ENCODE results near the gene SHROOM3.
"Not testable (repeated sequence)": the region's sequence is repeated elsewhere in the genome, so short reads cannot be mapped to it uniquely, and the experiment has no call there.

Gene SHROOM3

DNA sequence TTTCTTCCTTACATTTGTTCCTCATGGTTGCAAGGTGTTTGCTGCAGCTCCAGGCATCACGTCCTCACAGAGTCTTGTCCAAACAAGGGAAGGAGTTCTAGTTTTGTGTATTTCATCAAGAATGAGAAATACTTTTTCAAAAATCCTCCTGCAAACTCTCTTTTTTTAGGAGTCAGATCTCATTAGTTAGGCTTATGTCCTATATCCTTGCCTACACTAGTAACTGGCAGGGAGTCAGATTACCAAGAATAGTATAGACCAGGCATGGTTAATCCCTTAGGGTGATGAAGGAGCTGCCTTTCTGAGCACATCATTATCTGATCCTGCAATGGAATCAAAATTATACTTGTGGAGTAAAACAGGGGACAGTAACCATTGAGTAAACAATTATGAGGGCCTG lies 160.4 kb downstream of the SHROOM3 start:
- DNase-seq (ENCODE audit: low spot score), result no peak

DNA sequence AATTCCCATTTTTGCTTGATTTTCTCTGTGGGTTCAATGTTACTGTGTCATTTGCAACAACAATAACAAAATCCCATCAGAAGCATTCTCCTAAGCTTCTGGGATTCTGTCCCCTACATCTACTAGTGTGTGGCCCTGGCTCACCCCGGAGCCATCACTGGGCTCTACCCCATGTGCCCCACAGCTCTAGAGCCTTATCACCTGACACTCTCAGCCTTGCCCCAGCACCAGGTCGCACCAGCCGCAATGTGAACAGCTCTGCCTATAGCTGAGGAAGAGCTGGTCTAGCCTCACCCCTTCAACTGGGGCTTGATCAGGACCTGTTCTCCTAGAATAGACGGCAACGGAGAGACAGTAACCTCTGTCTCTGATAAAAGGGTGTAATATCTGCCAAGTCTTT lies 161.7 kb downstream of the SHROOM3 start:
- DNase-seq (ENCODE audit: low spot score), result no peak

DNA sequence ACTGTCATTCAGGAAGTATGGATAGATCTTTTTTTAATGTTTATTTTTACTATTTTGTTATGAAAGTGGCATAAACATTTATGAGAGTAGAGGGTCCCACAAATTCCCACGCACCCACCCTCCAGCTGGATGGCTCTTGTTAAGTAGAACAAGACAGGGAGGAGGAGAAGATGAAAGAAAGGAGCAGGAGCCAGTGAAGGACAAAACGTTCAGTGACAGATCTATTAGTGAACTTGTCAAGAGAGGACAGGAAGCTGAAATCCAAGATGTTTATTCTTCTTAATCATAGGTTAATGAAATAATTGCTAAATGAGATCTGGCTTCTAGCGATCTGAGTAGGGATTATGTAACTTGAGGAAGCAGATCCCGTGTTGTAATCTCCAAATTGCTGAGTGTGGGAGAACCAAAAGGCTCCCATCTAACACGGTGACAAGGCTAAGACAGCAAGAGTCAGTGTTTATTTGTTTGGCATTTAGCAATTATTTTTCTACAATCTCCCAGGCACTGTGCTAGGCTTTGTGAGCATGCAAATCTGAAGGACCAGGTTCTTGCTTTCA lies 162.5 kb downstream of the SHROOM3 start:
- DNase-seq (ENCODE audit: low spot score), result no peak

DNA sequence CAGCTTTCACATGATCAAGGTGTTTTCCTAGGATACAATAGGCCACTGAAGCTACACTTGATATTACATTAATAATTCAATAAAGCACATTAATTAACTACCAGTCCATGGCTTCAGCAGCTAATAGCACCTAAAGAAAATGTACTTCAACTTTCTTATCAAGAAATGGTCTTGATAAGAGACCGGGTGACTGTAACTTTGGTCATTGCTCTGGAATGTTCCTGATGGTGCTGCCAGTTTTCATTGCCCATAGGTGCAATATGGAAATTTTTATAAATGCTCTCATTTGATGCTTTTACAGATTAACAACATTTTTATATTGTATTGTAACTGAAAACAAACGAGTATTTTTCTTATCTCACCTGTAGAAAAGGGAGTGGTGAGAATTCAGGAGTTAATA lies 165.4 kb downstream of the SHROOM3 start:
- no peak for DNase-seq (ENCODE audit: low spot score)

DNA sequence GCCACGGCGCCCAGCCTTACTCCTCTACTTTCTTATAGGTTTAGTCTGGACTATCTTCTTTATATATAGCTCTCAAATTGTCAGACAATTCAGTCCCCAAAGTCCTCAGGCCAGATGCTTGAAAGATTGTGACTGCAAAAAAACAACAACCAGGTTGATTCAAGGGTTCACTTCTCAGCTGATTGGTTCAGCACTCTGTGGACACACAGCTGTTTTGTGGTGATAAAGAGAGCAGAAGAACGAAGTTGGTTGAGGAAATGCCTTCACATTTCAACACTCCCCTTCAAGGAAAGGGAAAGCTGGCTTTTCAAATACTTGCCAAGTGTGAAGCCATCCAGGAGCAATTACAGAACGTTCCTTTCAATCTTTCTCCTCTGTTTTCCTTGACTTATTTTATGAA lies 166.8 kb downstream of the SHROOM3 start:
- DNase-seq (ENCODE audit: low spot score), result no peak

DNA sequence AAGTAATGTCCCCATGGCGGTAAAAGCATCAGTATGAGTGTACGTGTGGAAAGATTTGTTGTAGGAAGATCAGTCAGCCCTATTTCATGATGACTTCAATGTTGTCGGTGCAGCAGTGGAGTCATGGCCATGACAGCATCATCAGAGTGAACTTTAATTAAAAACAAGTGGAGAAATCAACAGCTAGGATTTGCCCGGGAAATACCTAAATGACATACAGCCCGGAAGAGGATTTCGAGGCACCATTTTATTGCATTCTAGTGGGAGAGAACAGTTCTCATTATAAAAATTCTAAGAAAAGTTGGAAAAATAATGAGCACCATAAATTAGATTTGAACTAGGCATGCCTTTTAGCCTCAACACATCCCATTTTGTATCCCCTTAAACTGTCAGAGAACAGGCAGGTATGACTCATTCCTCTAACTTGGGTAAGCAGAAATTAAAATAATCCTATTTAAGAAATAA lies 170.1 kb downstream of the SHROOM3 start:
- DNase-seq (ENCODE audit: low spot score), result no peak

DNA sequence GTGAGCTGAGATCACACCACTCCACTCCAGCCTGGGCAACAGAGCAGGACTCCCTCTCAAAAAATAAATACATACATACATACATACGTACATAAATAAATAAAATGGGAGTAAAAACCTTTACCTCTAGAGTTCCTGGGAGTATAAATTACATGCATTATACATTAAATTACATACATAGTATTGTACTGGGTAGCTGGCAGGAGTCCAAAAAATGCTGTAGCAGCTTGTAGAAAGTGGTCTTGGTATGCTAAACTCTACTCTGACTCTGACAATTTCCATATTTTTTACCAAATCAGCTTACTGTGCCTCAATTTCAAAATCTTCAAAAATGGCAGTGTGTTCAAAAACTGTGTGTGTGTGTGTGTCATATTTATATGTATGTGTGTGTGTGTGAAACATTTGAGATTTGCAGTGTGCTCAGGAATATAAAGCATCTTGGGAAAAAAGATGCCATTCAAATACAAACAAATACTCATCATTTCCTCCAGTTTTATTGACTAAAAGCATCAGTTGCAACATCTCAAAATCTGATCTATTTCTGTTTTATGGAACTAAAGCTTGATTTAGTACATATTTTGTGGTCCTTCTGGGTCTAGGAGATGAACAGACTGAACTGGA lies 171.7 kb downstream of the SHROOM3 start:
- no peak for DNase-seq (ENCODE audit: low spot score)

DNA sequence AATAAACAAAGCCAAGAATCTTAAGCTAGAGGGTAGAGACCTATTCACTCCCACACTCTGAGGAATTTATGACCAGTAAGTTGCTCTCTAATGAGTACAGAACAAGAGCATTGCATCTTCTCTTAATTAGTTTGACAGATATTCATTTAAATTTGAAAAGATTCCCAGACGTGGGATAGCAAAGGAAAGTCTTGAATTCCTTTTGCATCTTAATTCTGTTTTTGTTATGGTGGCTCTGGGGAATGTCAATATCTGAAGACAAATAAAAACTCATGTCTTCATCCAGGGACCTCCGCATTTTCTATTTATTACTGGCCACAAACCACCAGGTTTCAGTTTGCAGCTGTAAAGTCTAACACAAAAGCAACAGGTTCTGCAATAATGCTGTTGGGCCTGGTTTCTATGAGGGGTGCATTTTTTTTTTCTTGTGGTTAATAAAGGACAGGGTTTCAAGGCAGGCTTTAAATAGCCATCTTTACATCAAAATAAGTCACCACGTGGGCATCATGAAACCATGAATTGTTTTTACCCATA lies 172.3 kb downstream of the SHROOM3 start:
- DNase-seq (ENCODE audit: low spot score), result no peak

DNA sequence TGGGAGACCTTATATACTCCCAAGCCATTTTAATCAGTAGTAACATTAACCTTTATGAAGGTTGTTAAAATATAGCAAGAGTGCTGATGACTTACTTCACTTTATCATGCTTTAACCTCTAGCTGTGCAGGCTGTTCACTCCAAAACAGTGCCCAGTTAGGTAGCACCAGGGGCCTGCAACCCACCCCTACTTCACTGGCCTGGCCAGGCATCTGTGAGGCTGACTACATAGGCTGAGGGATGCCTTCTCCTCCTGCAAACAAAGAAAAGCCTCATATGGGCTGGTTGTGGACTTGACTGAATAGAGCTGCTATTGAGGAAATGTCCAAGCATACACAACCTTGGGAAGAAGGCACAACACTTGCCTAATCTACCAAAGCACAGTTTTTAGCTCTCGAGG lies 172.8 kb downstream of the SHROOM3 start:
- DNase-seq (ENCODE audit: low spot score), result no peak

DNA sequence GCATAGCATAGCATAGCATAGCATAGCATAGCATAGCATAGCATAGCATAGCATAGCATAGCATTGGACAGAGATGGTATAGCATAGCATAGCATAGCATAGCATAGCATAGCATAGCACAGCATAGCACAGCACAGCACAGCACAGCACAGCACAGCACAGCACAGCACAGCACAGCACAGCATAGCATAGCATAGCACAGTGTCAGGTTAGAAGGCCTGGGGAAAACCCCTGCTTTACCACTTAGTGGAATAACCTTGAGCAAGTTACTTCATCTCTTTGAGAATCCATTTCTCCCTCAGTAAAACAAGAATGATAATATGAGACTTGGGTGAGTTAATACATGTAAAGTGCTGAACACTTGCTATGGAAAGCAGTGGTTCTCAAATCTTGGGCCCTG lies 173.5 kb downstream of the SHROOM3 start:
- not testable (repeated sequence) for DNase-seq (ENCODE audit: low spot score)

DNA sequence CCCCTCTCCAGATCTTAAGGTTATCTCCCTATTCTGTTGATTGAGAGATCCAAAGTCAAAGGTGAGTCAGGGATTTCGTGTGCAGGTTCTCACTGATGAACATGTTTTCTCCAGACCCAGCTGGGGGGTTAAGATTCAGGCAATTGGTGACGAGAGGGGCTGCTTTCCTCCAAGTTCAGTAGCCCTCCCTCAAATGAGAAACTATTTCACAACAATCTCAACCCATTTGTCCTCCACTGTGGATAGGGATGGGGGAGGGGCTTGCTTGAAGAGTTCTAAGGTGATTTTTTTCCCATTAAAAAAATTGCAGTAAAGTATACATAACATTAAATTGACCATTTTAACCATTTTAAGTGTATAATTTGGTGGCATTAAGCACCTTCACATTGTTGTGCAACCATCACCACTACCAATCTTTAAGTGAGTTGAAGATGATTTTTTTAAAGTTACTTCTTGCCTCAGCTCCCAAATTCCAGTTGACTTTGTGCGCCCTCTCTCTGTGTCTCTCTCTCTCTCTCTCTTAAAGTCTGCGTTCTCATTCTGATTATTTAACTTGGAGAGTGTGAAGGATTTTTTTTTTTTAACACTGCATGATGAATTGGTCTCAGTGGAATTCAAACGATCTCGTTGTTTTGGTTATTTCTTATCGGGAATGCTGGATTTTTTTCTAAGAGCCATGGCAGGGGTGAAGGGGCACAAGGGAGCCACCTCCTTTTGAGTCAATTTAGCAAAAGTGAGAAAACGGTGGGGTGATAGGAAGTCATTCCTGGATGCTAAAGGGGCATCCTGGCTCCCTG lies 175.9 kb downstream of the SHROOM3 start:
- DNase-seq (ENCODE audit: low spot score), result no peak

DNA sequence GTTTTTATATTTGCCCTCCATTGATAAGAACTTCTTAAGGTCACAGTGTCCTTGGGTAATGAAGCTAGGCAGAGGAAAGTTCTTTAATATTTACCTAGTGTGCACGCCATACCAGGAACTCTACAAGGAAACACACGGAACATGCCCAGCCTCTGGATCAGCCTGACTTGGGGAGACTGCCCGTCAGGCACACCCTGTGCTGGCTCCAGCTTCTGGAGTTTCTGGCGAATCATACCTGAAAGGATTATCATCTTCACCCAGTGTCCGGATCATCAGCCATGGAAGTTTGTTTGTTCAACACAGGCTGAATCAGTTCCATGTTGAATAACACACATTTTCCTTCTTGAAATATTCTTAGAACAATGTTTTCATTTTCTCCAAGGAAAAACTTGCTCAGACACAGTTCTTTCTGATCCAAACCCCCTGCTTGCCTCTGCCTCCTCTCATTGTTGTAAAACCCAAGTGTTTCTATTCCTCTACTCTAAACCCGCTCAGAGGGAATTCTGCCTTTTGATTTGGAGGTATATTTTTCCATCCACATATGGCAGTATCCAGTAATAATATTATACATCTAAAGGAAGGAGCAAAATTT lies 176.7 kb downstream of the SHROOM3 start:
- DNase-seq (ENCODE audit: low spot score), result no peak

DNA sequence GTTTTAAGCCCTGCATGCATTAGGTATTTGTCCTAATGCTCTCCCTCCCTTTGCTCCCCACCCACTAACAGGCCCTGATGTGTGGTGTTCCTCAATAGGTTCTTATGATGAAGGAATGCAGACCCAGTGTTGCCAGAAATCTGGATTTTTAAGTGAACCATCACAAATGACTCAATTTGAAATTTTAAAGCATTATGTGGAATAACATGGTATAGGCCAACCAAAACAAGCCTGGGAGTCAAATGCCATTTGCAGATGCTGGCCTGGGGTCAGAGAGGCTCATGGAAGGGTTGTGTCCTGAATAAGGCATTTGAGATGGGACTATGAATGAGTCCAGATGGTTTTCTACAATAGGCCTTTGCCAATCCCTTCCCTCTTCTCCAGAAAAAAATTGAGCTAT lies 179.6 kb downstream of the SHROOM3 start:
- no peak for DNase-seq (ENCODE audit: low spot score)

DNA sequence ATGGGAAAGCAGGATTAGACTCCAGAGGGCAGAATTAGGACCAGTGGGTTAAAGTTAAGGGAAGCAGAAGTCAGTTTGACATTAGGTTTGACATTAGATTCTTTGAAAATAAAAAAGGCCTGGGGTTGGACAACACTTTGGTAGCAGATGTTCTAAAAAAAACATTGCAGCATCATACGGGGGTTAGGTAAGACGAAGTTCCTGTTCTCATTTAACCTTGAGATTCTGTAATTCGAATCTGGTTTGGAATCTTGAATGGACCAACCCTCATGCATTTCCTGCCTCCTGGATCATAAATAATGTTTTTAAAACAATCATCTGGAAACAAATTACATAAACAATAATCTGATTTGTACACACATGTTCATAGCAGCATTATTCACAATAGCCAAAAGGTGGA lies 181.0 kb downstream of the SHROOM3 start:
- DNase-seq (ENCODE audit: low spot score), result no peak

DNA sequence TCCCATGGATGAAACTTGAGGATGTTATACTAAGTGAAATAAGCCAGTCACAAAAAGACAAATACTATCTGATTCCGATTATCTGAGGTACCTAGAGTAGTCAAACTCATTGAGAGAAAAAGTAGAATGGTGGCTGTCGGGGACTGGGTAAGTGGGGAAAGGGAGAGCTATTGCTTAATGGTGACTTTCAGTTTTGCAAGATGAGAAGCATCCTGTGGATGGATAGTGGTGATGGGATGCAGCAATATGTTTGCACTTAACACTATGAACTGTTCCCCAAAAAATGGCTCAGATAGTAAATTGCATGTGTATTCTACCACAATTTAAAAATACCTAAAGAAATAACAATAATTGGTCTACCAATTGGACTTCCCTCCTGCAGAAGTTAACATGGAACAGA lies 181.5 kb downstream of the SHROOM3 start:
- DNase-seq (ENCODE audit: low spot score), result no peak

DNA sequence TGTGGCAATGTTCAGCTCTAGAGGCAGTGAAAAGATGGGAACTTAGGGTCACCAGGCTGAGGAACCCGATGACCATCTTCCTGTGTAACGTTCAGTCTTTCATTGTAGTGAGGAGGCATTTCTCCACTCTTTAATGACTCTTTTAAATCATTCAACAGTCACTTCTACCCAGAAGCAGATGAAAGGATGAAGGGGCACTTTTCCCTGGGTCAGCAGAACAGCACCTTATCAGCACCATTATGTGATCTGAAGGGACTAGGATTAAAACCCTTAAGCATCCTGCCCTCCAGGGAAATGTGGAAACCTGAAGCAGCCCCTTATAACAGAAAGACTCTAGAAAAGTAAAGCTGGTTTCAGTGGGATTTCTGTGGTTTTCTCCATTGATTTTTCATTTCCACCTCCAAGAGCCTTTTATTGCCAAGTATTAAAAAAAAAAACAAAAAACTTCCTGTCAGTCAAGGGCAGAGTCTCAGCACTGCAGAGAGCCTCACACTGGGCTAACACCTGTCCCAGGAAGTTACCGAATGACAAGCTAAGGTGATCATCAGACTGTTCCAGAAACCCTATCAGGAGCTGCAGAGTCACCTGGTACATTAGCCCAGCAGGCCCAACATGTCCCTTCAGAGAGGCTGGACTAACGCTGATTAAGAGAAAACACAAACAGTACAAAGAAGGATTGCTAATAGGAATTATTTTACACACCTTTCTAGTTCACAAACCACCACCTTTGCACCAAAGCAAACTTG lies 185.9 kb downstream of the SHROOM3 start:
- DNase-seq (ENCODE audit: low spot score), result no peak

DNA sequence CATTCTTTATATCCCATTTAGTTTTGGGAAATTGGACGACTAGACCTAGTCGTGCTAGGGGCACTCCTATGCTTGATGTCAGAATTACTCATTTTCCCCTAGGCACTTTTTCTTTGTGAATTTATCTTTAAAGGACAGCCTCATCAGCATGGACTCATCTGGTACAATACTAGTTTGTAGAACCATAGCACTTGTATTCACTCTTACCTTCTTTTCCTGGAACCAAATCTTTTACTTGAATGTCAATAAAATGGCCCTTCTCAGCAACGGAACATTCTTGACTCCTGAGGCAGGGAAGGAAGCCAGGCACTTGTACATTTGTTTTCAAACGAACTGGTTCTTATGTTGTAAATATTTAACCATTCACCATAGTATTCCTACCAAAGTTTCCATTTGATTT lies 187.1 kb downstream of the SHROOM3 start:
- DNase-seq (ENCODE audit: low spot score), result no peak

DNA sequence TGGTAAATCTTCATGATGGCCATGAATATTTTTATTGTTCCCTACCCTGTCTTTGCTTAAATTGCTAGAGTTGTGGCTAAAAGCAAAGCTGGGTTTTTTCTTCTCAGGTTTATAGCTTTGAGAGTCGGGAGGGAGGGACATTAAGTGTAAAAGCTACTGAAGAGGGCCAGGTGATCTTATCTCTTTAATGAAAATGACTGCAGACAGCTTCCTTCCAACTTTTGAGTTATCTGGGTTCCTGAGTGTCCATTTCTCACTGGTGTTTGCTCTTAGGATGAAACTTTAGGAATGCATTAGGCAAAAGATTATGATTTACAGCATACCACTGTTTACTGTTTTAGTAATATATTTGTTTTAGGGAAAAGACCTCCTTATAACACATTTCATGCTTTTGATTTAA lies 187.7 kb downstream of the SHROOM3 start:
- no peak for DNase-seq (ENCODE audit: low spot score)

DNA sequence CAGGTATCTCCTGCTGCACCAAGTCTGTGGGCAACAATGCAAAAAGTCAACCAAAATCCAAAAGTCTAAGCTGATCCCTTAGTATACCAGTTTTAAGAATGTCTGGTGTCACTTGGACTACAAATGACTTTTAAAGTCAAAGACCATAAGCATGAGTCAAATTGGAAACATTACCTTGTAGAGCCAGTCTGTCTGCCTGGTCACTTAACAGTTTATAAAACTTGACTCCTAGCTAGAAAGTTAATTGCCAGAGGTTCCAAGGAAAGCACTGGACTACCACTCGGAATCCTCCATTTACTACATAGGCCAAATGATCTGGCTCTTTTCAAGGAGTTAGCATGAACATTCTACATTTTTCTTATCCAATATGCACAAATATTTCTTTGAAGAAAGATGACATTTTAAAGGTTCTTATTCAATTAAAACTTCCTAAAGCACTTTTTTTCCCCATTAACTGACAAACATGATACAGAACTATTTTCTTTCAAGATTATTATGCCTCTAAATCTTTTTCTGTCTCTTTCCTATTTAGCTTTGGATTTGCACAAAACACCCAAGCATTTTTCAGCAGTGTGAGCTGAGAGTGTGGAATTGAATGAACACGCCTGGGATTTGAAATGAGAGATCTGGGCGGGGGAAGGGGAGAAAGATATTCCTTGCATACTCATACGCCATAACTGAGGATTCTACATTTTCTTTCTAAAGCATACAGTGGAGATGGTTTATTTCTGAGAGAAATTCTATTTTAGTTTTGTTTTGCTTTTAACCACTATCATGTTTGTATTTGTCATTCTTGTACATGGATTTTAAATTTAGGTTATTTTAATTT lies 188.4 kb downstream of the SHROOM3 start:
- no peak for DNase-seq (ENCODE audit: low spot score)

DNA sequence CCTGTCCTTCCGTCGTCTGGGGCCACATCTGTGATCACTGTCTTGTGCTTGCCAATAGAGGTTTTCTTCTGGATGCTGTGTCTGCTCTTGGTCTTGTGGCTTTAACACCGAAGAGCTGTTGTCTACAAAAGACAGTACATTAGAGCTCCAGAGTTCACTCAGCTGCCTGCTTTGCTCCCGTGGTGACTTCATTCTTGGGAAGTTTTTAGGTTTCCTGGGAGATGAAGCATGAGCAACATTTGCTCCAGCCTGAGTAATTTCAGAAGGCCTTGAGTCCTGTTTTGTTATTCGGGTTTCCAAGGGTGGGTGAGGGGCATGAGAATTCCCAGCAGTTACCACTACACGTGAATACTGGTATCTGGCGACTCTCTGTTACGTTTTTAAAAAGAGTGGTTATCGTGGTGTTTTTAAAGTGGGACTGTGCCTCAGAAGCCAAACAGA lies 189.2 kb downstream of the SHROOM3 start:
- DNase-seq (ENCODE audit: low spot score), result peak; percentile 79

Measured in left forelimb (tissue), 1 donor.